SHP77 (cell line): ENCODE data around the gene VTN.
"Not testable (repeated sequence)": the region's sequence is repeated elsewhere in the genome, so short reads cannot be mapped to it uniquely, and the experiment has no call there.

ENCODE experiments used
- DNase-seq, 2 experiments: peaks; one replicate each; lab custom pipeline; 2025; lab: John Stamatoyannopoulos, UW

Gene VTN

DNA sequence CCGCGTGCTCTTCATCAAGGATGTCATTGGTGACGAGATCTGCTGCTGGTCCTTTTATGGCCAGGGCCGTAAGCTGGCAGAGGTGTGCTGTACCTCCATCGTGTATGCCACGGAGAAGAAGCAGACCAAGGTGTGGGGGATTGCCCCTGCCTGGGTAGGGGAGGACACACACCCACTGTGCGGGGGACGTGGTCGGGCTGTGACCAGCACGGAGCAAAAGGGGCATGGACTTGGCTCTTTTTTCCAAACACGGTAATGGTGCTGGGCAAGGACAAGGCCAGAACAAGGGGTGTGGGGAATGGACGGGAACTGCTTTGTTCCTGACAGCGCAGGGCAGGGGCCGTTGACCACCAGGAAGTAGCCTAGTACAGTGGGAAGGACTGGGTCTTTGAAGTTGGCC lies 27.8 kb downstream of the VTN start:
- DNase-seq: no peak

DNA sequence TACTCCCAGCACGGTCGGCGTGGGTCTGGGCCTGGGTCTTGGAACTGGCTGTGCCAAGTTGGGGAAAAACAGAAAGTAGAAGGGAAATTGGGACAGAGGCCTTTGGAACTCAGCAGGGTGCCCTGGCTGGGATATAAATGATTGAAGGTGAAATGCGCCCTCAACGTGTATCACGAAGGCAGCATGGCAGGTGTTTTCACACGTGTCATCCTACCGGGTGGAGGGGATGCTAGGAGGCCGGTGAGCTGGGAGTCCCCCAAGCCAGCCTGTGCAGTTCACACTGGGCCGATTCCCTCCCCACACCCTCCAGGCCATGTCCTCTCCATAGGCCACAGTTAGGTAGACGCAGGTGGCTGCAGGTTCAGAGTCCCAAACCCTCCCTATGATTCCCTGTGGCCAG lies 28.6 kb downstream of the VTN start:
- DNase-seq: no peak

DNA sequence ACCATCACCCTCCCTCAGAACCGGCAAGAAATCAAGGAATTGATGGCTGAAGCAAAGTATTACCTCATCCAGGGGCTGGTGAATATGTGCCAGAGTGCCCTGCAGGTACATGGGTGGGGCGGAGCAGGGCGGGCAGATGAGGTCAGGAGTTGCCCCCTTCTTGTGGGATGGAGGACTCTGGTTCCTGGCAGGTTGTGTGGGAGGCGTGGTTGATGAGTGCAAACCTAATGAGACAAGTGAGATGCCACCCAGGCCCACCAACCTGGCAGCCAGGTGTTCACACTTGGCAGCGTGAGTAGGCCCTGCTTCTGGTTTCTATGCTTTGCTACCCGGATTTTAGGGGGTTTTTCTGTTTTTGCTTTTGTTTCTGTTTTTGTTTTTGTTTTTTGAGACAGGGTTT lies 29.7 kb downstream of the VTN start:
- no peak for DNase-seq

DNA sequence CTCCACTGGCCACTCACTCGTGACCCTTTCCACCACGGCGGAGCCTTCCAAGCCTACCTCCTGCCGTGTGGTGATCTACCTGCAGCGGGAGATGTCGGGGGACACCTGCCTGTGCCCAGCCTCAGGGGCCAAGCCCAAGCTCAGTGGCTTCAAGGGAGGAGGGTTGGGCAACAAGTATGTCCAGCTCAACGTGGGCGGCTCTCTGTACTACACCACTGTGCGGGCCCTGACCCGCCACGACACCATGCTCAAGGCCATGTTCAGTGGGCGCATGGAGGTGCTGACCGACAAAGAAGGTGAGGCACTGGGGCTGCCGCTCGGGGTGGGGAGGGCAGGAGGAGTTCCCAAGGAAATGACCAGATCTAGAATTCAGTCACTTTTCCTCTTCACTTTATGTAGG lies 30.7 kb downstream of the VTN start:
- DNase-seq: no peak

DNA sequence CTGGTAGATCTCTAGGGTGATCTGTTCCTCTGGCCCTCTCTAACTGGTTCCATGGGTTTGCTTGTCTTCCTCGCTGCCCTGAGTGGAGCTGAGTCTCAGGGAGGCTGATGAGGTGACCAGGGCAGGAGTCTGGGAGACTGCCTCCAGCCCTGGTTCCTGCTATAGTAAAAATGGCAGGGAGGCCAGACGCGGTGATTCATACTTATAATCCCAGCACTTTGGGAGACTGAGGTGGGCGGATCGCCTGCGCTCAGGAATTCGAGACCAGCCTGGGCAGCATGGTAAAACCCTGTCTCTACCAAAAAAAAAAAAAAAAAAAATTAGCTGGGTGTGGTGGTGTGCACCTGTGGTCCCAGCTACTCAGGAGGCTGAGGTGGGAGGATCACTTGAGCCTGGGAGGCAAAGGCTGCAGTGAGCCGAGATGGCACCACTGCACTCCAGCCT lies 31.3 kb downstream of the VTN start:
- DNase-seq: not testable (repeated sequence)

DNA sequence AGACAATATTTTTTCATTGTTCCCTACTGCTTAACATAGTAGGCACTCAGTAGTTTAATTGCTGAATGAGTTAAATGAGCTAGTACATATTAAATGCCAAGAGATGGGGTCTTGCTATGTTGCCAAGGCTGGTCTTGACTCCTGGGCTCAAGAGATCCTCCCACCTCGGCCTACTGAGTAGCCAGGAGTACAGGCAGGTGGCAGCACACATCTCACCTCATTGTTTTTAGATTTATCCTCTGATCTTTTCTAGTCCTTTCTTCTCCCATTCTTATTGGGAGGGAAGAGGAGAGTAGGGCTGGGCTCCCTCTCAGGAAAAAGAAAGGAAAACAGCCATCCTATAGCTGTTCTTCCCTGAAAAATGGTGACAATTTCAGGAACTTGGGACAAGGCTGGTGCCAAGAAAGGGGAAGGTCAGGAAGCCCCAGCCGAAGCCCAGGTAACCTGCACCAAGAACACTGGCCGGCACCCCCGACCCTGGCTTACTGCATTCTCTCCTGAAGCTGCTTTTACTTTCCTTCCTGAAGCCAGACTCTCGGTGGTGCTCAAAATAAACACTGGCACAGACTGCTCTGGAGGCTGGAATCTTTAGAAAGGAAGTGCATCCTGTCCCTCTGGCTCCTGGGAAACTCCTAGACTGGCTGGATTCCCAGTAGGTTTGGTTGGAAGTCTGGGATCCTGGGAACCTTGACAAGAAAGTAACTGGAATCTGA lies 31.9 kb downstream of the VTN start:
- no peak for DNase-seq

DNA sequence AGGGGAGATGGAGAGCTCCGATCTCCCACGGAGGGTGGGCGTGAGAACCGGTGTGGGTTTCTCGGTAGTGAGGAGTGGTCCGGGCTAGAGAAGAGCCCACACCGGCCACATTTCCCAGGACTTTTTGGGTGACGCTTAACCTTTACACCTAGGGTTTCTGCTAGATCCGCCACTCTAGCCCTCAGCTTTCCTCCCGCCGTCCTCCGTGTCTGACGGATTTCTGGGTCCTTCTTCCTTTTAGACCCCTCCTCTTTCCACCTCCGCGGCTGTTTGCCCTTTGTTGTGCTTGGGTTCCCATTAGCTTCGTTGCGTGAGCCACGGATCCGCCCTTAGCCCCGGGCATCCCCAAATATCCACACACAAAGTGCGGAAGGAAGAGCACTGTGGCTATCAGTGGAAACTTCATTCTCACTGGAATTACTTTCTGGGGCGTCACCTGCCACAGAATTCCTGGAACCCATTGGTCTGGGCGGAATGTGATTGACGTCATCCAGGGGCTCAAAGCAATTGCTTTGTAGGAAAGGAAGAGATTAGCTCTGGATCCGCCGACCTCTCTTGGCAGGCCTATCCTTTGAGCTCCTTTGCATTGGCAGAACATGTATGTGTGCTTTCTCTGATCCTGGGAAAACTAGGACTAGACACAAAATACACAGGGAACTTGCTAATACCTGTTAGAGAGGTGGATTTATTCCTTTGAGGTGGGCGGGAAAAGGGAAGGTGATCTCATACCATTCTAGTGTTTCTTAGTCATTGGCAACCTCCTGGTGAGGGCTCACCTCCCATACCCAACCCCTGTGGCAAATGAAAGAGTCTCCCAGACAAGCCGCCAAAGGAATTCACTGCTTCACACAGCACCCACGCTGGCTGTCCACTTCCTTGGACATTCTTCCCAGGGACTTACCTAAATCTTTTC lies 33.9 kb downstream of the VTN start:
- peak; percentile 57 to 65 for DNase-seq

DNA sequence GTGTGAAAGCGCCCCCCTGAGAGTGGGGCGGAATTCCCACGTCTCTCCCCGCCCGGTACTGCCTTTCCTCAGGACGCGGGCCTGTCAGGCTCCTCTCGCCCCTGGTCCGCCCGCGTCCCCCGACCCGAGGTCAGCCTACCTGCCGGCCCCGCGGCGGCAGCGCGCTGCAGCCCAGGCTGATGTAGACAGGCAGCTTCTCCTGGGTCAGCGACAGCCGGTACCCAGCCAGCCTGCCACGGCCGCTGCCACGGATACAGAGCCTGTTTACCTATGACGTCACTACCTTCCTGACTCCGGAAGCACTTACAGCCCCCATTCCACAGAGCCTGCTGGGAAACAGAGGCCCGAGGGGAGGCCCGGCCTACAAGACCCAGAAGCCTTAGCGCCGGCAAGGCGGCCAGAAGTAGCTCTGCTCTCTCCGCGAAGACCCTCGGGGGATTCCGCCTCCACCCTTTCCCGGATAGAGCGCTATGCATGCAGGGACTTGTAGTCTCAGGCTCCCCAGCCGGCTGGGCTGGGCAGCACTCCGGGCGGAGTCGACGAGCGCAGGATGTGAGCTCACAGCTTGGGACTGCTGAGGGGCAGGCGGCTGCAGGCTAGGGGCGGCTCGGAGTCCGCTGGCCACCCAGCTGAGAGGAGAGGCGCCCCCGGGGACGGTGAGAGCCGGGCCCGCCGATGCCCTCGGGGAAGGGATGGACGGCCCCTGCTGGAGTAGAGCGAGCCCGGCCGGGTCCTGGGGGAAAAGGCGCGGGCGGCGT lies 34.7 kb downstream of the VTN start, which contains the start of the genes IFT20 and TNFAIP1:
IFT20 (minus strand) TSS at position 272 of the 758 bp plus-strand sequence. CDS start 3,487 bp downstream, outside the sequence.
TNFAIP1 (plus strand) TSS at position 561 of the 758 bp plus-strand sequence. CDS start 3,761 bp downstream, outside the sequence.
- DNase-seq: peak; percentile 99

DNA sequence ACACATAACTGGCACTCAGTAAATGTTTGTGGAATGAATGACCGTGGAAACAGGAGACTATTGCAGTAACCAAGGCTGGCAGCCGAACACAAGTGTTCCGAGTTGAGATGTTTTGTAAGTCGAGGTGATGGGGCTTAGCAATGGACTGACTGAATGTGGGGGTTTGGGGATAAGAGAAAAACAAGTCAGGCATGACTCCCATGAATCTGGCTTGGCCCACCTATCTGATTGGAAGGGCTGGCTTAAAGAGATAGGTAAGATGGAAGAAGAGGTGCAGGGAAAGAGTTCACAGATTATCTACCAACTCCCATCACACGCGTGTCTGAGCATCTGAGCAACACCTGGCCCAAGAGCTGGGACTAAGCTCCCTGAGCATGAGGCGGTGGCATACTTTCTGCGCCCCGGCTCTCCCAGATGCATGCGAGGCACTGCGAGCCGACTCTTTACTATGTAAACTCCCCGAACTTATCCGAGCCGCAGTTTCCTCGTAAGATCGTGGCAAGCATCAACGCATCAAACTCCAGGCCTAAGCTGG lies 35.4 kb downstream of the VTN start:
- no peak for DNase-seq

DNA sequence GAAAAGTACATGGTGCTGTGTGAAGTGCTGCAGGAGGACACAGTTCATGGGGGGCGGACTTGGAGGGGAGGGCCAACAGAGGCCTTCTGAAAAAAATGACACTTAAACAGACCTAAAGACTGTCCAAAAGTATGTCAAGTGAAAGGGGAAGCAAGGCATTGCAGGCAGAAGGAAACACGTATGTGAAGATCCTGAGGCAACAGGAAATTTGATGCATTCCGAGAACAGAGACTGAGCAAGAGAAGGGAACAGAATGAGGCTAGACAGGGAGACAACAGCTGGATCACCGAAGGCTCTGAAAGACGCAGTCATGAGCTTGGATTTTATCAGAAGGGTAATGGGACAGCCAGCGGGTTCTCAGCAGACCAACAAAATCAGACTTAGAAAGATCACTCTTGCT lies 35.9 kb downstream of the VTN start:
- no peak for DNase-seq

DNA sequence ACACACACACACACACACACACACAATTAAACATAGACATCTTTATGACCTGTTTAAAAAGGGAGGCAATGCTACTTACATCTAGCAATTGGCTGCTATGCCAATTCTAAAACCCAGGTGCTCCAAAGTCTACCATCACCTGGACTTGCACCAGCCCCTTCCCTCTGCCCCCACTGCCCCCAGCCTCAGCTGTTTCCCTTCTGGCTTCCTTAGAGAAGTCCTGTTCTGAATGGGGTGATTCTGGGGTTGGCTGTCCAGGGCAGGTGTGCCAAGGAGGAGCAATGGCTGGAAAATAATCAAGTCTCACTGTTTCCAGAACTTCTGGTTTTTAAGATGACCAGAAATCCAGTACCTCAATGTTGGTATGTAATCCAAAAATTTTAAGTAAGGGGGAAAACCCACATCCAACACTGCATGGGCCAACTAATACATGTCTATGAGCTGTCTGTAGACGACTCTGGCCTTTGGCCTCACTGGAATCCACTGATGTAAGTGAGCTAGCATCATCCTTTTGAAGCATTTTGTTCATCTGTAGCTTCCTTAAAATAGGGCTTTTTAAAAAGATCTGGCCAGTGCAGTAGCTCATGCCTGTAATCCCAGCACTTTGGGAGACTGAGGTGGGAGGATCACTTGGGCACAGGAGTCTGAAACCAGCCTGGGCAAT lies 36.9 kb downstream of the VTN start:
- no peak for DNase-seq

DNA sequence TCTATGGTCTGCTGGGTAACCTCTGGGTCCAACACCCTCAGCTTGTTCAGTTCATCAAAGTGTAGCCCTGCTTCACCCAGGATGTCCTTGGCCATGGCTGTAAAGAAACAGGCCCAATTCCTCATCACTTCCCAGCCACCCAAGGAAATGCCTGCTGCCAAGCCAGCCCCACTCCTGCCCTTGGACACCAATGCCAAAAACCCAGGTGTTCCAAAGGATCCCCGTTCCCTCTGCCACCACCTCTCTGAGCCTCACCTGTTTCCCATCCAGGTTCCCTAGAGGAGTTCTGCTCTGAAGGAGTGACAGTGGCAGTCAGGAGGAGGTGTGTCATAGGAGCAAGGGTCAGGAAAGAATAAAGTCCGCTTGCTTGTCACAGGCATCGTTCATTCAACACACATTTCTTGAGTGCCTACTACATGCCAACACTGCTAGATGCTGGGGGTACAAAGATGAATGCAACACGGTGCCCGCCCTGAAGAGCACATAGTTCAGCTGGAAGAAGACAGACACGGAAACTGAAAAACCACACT lies 38.2 kb downstream of the VTN start:
- no peak for DNase-seq

DNA sequence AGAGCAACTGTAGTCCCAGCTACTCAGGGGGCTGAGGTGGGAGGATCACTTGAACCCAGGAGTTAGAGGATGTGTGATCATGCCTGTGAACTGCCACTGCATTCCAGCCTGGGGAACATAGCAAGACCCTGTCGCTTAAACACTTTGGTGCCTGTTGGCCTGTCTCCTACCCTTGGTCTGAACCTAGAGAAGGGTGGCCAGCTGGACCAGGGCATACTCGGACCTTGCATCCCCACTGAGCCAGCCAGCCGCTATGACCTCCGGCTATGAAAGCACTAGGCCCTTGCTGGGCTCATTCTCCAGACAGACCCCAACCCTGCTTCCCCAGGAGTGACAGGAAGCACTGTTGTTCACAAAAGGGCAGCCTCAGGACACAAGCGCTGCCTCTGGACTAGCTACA lies 39.4 kb downstream of the VTN start:
- DNase-seq: no peak

DNA sequence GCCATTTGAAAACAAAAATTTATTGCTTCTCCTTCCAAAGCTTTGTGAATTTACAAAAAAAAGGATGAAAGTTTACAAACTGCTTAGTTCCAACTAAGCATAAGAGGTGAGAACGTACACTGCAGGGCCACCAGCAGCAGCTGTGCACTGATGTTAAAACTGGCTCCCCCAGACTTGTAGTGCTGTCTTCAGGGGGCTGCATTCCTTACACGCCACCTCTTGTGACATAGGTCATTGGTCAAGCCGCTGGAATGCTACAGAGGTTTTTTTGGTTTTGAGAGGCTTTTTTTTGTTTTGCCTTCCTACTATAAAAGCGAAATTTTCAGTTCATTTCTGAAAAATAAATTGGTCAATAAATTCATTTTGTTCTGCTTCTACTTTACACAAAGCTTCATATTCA lies 41.8 kb downstream of the VTN start:
- no peak for DNase-seq

DNA sequence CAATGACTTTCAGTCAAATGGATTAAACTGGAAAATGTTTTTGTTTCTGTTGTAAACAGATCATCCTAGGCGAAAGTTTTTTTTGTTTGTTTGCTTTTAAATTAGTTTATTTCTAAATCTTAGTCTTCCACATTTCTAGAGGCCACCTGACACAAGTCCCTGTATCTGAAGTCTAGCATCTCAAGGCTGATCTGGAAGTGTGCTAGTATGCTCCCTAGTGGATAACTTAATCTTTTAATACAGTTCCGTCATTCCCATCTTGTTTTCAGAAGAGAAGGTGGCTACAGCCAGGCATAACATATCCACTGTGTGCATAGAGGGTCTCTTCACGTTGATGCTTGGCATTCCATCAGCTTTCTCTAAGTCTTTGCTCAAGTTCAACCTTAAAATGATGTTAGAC lies 42.4 kb downstream of the VTN start:
- no peak for DNase-seq

DNA sequence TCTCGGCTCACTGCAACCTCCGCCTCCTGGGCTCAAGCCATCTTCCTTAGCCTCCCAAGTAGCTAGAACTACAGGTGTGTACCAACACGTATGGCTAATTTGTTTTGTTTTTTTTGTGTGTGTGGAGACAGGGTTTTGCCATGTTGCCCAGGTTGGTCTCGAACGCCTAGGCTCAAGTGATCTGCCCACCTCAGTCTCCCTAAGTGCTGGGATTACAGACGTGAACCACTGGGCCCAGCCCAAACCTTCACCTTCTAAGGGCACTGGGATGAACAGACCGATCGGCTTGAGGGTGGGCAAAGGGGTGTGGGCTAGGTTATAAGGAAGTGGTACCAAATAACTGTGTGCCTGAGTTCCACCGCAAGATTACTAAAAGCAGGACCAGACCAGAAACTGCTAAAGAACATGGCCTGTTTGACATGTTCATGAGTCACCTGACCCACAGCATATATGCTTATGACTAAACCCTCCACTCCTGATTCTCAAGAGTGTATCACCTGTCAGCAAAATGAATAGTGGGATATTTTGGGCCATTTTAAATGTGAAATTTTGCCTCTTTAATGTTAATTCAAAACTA lies 43.0 kb downstream of the VTN start:
- no peak for DNase-seq

DNA sequence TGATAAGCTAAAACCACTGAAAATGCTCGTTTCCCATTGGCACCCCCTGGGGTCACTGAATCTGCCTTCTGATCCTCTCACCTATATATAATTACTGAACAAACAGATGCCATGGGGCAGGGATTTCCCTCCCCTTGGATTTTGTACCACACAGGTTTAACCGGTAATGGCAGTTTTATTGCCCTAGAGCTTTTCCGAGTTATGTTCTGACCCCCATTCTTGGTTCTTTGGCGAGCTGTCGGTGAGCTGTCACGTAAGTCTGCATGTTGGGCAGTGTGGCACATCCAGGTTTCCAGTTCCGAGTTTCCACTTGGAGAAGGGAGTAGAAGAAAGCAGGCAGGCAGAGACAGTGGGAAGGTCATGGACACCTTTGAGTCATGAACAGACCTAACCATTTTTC lies 44.0 kb downstream of the VTN start:
- no peak for DNase-seq

DNA sequence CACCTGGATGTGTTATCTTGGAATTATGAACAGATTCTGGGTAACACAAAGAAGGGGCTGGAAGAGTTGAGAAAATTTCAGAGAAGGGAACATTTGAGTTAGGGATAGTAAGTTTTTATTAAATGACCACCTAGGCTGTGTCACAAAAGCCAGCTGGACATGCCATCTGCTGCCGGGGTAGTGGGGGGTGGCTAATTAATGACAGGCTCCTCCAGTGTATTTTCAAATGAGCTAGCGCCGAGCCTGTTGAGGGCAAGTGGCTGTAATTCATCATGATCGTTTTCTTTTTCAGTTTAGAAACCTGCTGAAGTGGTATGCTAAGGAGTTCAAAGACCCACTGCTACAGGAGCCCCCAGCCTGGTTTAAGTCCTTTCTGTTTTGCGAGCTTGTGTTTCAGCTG lies 44.9 kb downstream of the VTN start:
- no peak for DNase-seq

DNA sequence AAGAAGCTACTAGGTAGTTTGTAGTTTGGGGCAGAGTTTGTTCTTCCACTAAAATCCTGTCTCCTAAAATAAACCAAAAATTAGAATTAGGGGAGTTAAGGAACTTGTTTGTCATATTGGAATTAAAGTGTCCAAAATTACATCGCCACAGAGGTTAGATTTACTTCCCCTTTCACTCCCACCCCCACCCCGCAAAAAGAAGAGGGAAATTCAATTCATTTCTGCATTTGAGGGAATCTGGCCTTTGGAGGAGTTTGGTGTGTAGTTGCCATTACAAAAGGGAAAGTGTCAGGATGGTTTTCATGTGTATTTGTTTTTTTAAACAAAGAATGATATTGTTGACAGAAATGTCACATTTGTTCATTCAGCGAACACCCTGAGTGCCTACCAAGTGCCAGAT lies 45.3 kb downstream of the VTN start:
- DNase-seq: no peak

DNA sequence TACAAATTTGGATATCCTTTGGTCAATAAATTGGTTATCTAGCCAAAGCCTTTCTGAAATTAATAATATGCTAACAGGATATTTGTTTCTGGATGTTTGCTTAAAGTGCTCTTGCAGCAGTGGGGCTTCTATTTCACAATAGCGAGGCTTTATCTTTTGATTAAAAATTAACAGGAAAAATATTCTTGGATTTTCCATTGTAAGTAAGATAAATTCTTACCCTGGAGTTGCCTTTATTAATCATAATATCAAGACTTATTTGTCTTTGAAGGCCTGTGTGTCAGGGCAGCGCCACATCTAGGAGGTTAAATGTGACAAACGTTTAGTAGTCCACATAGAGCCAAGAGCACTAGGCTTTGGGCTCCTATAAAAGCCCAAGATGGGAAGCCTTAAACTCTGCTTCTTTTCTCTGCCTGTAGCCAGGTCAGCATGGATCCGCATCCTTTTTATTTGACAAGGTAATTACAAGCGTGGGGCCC lies 45.8 kb downstream of the VTN start:
- DNase-seq: no peak
